Measurements from ENCODE around the gene NTM. TPM values are rescaled to one million over a fixed set of nuclear protein-coding genes. Genes with fewer than 3 reads are reported as not detected.

Gene NTM
- total RNA-seq, 1 experiment from 2014 or later = 9.9 TPM

GRCh38 chr11:131762346-131763110 lies 392.1 kb downstream of the NTM start:
- H3K4me1 ChIP-seq (ENCODE audit: insufficient read depth, low read length) = no peaks in the 10 kb centered on the region; the same call in 1 of the 2 replicates
- DNase-seq = no peak
- H2BK15ac ChIP-seq (ENCODE audit: low read depth, low read length) = no peak overlapping the region
- no peak overlapping the region for H3K9ac ChIP-seq (ENCODE audit: extremely low read depth, insufficient read length, low read length)
- H3T11ph ChIP-seq (ENCODE audit: low read length) = no peak overlapping the region
- Mint-ChIP-seq H3K36me3 (ENCODE audit: insufficient read depth in 1 of 3, low read depth in 3 of 3) (no peaks in the 10 kb centered on the region), H3K9me3 (no peaks in the 10 kb centered on the region), H3K27ac (0 out of 7 replicates have a peak overlapping the region, but pooled peaks of 1 of the 3 experiments have one; percentile 31), H3K4me3 (no peak overlapping the region), H3K27me3 (ENCODE audit: low read depth) (peaks cover 2% of the 10 kb centered on the region; the same call in 1 of the 2 replicates), H3K4me1 (peaks cover 20 to 28% of the 10 kb centered on the region in 2 experiments)
- no peaks in the 10 kb centered on the region for H3K27me3 ChIP-seq (ENCODE audit: insufficient read depth, low read length)
- no peak overlapping the region for H4K8ac ChIP-seq (replicated peaks; ENCODE audit: insufficient read length, low read depth, low read length)
- H2AK5ac ChIP-seq (ENCODE audit: insufficient read length, low read length) = no peak overlapping the region
- H4K91ac ChIP-seq (ENCODE audit: insufficient read length, low read depth, low read length) = no peak overlapping the region
- no peak overlapping the region for H3K14ac ChIP-seq (ENCODE audit: insufficient read depth, low read length)
- no peaks in the 10 kb centered on the region for H3K23me2 ChIP-seq (ENCODE audit: insufficient read length, low read depth, low read length, poor library complexity, severe bottlenecking)
- no peaks in the 10 kb centered on the region for H3K79me2 ChIP-seq (ENCODE audit: insufficient read depth, low read length)
- H2AFZ ChIP-seq (ENCODE audit: low read length) = no peak overlapping the region
- TF ChIP-seq, protein P1, sequence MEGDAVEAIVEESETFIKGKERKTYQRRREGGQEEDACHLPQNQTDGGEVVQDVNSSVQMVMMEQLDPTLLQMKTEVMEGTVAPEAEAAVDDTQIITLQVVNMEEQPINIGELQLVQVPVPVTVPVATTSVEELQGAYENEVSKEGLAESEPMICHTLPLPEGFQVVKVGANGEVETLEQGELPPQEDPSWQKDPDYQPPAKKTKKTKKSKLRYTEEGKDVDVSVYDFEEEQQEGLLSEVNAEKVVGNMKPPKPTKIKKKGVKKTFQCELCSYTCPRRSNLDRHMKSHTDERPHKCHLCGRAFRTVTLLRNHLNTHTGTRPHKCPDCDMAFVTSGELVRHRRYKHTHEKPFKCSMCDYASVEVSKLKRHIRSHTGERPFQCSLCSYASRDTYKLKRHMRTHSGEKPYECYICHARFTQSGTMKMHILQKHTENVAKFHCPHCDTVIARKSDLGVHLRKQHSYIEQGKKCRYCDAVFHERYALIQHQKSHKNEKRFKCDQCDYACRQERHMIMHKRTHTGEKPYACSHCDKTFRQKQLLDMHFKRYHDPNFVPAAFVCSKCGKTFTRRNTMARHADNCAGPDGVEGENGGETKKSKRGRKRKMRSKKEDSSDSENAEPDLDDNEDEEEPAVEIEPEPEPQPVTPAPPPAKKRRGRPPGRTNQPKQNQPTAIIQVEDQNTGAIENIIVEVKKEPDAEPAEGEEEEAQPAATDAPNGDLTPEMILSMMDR (conservative IDR thresholded peaks at IDR 0.05) = no peak; the same call in 2 of the 3 replicates
- H2BK120ac ChIP-seq (ENCODE audit: low read depth, low read length, poor library complexity, severe bottlenecking) = no peak overlapping the region
- no peak overlapping the region for H3K4ac ChIP-seq (ENCODE audit: low read depth, low read length)
- no peaks in the 10 kb centered on the region for H3K79me1 ChIP-seq (ENCODE audit: insufficient read depth, low read depth, low read length, poor library complexity, severe bottlenecking)
- H3K18ac ChIP-seq (ENCODE audit: insufficient read length, low read depth, low read length) = no peak overlapping the region
- WGBS (ENCODE audit: extremely low coverage, insufficient read length, low lambda C conversion rate) = no CpG with 5 or more reads among the region's 17 CpGs
- H2BK20ac ChIP-seq (ENCODE audit: low read depth, low read length, poor library complexity, severe bottlenecking) = no peak overlapping the region
- no peak overlapping the region for H4K5ac ChIP-seq (ENCODE audit: insufficient read length, low read depth, low read length)
- H3K23ac ChIP-seq (ENCODE audit: insufficient read length, low read depth, low read length) = no peak overlapping the region
- H3K9me3 ChIP-seq (ENCODE audit: control insufficient read depth, low read depth, low read length) = no peaks in the 10 kb centered on the region
- no peak overlapping the region for H2BK5ac ChIP-seq (ENCODE audit: insufficient read length, low read length)
- no peaks in the 10 kb centered on the region for H4K20me1 ChIP-seq (ENCODE audit: control insufficient read depth, insufficient read depth, insufficient read length)
- H3K56ac ChIP-seq (ENCODE audit: insufficient read length, low read depth, low read length) = no peak overlapping the region
- no peak overlapping the region for H3K27ac ChIP-seq (ENCODE audit: insufficient read length, low read depth, low read length)
- no peak overlapping the region for H2BK12ac ChIP-seq (ENCODE audit: insufficient read length, low read depth, low read length)
- no peak overlapping the region for H3K4me2 ChIP-seq (ENCODE audit: insufficient read depth, insufficient read length, low read length)
